OCI-M2 (cell line): ENCODE measurements around the gene PEX5.

ENCODE experiments used
- DNase-seq: peaks from one replicate; lab custom pipeline; 2025; ENCODE audit not compliant: unreplicated experiment; lab: John Stamatoyannopoulos, UW

Gene PEX5

GRCh38 chr12:7189398-7190267 is at the start of gene PEX5:
Gene PEX5, plus strand, starts transcription at chr12:7189686. Its CDS starts 692 bp downstream, at chr12:7190378.
- peak; percentile 29 for DNase-seq

GRCh38 chr12:7141351-7142005 is 48.0 kb upstream of the PEX5 start:
- no peak for DNase-seq

GRCh38 chr12:7142056-7142644 is 47.3 kb upstream of the PEX5 start:
- no peak for DNase-seq

DNA sequence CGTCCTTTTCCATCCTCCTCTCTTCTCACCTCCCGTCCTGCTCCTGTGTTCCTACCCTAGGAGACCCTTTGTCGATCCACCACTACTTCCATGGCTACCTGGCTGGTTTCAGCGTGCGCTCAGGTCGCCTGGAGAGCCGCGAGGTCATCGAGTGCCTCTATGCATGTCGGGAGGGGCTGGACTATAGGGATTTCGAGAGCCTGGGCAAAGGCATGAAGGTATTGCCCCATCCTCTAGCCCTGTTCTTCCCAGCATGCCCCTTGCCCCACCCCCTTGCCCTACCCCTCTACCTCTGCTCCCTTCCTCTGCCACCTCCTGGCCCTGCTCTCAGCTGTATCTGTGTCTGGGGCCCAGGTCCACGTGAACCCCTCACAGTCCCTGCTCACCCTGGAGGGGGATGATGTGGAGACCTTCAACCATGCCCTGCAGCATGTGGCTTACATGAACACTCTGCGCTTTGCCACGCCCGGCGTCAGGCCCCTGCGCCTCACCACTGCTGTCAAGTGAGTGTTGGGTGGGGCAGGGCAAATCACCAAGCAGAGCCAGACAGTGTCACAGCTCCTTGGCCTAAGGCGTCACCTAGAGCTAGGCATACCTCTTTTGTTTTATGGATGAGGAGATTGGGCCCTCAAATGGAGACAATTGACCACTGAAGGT is 46.5 kb upstream of the PEX5 start:
- no peak for DNase-seq

DNA sequence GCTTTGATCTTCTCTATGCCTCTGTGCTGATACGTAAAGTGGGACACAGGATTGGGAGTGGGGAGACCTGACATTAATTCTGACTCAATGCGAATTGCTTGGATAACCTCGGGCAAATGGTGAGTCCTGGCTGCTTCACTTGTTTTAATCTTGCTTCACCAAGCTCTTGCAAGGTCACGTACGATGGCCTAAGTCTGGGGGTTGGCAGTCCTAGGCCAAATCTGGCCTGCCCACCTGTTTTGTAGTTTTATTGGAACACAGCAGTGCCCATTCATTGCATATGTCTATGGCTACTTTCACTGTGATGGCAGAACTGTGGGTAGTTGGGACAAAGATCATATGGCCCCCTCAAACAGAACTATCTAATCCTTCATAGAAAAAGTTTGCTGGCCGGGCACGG is 45.9 kb upstream of the PEX5 start:
- no peak for DNase-seq

GRCh38 chr12:7144414-7145120 is 44.9 kb upstream of the PEX5 start:
- peak; percentile 5 for DNase-seq

DNA sequence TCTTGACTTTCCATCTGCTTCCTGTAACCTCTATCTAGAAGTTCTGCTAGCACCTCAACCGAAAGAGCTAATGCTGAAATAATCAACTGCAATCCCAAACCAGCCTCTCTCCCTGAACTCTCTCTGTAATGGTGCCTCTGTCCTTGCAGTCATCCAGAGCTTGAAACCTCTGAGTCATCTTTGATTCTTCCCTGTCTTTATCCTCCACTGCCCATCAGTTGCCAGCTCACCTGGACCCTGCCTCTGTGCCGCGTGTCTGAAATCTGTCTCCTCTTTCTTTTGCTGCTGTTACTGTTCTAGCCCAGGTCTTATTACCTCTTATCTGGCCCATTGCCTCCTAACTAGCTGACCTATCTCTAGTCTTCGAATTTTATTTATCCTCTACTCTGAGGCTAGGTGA is 43.8 kb upstream of the PEX5 start:
- no peak for DNase-seq

- no peak for DNase-seq
These were observed 43.3 kb upstream of the PEX5 start for GRCh38 chr12:7146228-7146627.

DNA sequence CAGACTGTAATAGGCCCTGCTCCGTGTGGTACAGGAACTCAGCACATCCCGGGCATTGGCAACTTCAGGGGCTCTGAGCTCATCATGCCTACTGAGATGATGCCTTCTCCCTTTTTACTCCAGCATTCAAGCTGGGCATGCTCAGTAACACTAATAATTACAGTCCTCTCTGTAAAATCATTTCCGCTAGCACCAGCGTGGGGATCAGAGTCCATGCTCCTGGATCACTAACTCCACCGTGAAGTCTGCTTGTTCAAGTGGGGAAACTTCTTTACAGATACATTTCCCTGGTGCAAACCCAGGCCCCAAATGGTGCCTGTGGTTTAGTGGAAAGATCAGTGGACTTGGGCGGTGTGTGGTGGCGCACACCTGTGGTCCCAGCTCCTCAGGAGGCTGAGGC is 42.6 kb upstream of the PEX5 start:
- no peak for DNase-seq

- no peak for DNase-seq
These were observed 39.1 kb upstream of the PEX5 start for GRCh38 chr12:7150356-7150755.

GRCh38 chr12:7150841-7151240 is 38.6 kb upstream of the PEX5 start:
- DNase-seq, result no peak

- DNase-seq, result no peak
These were observed 38.0 kb upstream of the PEX5 start for GRCh38 chr12:7151532-7151931.

DNA sequence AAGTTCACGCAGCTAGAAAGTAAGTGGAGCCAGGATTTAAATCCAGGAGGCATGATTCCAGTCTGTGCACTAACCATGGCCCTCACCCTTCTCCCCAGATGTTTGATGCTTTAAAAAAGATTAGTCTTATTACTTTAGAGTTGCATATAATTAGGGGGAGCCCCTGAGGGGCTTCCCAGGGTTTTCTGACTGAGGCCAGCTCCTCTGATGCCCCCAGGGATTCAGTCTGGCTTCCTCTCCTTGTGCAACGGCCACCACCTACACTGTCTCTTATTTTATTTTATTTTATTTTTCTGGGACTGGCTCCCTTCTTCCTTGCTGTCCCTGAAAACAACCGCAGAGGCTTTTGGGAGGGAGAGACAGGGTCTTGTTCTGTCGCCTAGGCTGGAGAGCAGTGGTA is 36.7 kb upstream of the PEX5 start:
- DNase-seq, result no peak

- no peak for DNase-seq
These were observed 35.4 kb upstream of the PEX5 start for GRCh38 chr12:7154042-7154441.

DNA sequence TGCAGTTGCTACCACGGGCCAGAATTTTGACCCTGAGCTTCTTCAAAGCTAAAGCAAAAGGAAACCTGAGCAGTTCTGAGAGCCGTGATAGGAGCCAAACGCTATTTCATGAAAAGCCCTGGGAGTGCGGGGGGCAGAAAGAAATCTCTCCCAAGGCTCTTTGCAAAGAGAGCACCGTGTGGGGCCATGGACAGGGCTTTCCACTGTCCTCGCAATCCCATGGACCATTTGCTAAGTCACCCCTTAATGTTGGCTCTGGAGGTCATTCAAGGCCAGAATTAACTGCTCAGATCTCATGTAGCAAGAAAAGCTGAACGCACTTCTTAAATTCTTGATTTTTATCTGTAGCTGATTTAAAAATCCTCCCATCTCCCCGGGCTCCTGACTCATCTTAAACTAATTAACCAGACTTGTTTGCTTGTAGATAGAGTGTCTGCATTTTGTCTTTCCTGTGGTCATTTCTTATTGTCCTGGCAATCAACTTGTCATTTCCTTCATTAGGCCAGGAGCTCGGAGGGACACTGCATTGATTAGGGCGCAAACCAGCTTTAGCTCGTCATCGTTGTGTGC is 34.5 kb upstream of the PEX5 start:
- DNase-seq, result no peak

DNA sequence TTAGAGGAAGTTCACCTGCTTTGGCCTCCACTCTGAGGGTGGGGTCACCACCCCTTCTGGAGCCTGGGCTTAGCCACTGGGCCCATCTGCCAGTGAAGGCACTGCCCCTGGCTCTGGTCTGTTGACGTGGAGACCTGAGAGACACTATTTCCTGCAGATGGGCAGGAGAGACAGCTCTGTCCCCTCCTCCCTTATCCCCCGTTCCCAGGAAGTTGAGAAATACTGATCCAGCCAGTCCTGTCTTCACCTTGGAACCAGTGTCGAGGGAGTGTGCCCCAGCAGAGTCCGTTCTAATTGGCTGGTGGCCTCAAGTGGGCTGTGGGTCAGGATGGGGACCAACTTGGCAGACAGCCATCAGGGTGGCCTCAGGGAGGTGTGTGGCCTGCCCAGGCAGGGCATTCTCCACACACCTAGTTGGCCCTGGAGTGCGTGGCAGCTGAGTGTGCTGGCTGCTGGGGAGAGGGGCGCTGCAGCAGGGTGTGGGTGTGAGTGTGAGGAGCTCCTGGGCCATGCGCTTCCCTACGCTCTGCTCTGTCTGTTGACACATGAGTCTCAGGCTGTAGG is 33.9 kb upstream of the PEX5 start:
- DNase-seq, result no peak

DNA sequence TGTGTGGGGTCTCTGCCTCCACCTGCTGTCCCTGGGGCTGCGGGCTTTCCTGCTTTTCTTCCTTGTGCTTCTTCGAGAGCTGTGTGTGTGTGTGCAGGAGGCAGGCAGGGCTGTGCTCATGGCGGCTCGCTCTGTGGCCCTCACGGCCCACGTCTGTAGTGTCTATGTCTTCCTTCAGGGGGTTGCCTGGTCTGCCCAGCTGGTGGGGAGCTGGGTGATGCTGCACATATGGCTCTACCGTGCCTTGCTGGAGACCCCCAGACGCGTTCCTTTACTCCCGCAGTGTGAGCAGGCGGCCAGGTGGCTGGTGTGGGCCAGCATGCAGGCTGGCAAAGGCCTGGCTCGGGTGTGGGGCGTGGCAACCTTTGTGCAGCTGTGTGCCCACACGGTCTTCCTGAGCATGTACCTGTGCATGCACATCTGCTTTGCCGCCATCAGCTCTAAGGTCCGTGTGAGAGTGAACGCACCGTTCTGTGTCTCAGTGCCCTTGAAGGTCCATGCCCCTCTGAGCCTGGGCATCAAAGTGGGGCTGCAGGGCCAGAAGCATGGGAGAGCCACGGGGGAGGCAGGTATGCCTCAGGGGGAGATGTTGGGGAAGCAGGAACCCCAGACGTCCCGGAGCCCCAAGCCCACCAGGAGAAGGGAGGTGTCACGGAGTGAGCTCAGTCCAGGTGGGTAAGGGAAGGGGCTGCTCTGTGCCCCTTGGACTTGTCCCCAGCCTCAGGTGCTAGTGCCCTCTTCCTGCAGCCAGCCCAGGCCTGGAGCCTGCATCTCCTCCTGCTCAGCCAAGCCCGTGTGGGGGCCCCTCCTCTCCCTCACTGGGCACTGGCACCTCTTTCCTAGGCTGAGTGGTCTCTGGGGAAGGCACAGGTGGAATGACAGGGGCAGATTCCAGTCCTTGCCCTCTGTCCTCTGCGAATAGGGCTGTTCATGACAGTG is 33.0 kb upstream of the PEX5 start:
- no peak for DNase-seq

- DNase-seq, result no peak
These were observed 32.1 kb upstream of the PEX5 start for GRCh38 chr12:7157391-7157790.
